Keratinocyte (primary cell): Measurements from ENCODE around the gene PCGF1. TPM values are rescaled to one million over a fixed set of nuclear protein-coding genes. Genes with fewer than 3 reads are reported as not detected.
A peak's percentile ranks its signal among the peaks of the same experiment; 100 is the strongest.

Experiments used
- DNase-seq: peaks from one replicate; pipeline ENCODE4 v3.0.0-alpha.2; 2011; ENCODE audit warnings: low read depth, missing footprints, low spot score
- FAIRE-seq: peaks from 2 replicates; lab custom pipeline; 2011; peaks lifted over from hg19 to GRCh38; lab: Jason Lieb, UNC
- H2AFZ ChIP-seq: 2 replicates; pipeline ENCODE4 v1.6.0; 2012; ENCODE audit warnings: low read length, control low read depth, inconsistent platforms; ENCODE audit not compliant: control insufficient read depth
- H3K27ac ChIP-seq: 2 replicates; pipeline ENCODE4 v1.5.1; 2011; ENCODE audit warnings: low read length; ENCODE audit not compliant: control insufficient read depth, insufficient read depth
- H3K27me3 ChIP-seq: 3 replicates; pipeline ENCODE4 v1.6.0; 2011; ENCODE audit warnings: low read length; ENCODE audit not compliant: control insufficient read depth, insufficient read depth; ENCODE audit errors: extremely low read depth
- H3K36me3 ChIP-seq, 2 experiments: 2 replicates in 1 of 2; 3 replicates in 1 of 2; pipeline ENCODE4 v1.5.1; 2011; ENCODE audit warnings: low read length in 2 of 2, mild to moderate bottlenecking in 1 of 2; ENCODE audit not compliant: control insufficient read depth in 2 of 2, insufficient read depth in 2 of 2; ENCODE audit errors: extremely low read depth in 1 of 2
- H3K4me1 ChIP-seq: 3 replicates; pipeline ENCODE4 v1.5.1; 2011; ENCODE audit warnings: low read length; ENCODE audit not compliant: control insufficient read depth, insufficient read depth; ENCODE audit errors: extremely low read depth
- H3K4me2 ChIP-seq: 3 replicates; pipeline ENCODE4 v1.6.0; 2011; ENCODE audit warnings: low read depth, low read length; ENCODE audit not compliant: control insufficient read depth, insufficient read depth; ENCODE audit errors: extremely low read depth
- H3K4me3 ChIP-seq, 3 experiments: fragments of 200-600 bp in 1 of 3; sonication (generic) in 1 of 3; 2 replicates in 2 of 3; 3 replicates in 1 of 3; pipeline ENCODE4 v1.5.1; 2011 to 2016; ENCODE audit warnings: low read length in 3 of 3, mild to moderate bottlenecking in 3 of 3, control low read depth in 2 of 3, inconsistent platforms in 1 of 3, low read depth in 1 of 3, mixed read lengths in 1 of 3, mixed run types in 1 of 3, moderate library complexity in 1 of 3; ENCODE audit not compliant: control insufficient read depth in 2 of 3, insufficient read depth in 2 of 3; ENCODE audit errors: extremely low read depth in 1 of 3
- H3K79me2 ChIP-seq: 2 replicates; pipeline ENCODE4 v1.6.0; 2012; ENCODE audit warnings: low read length; ENCODE audit not compliant: control insufficient read depth, insufficient read depth
- H3K9ac ChIP-seq: 3 replicates; pipeline ENCODE4 v1.6.0; 2011; ENCODE audit warnings: low read length; ENCODE audit not compliant: control insufficient read depth, insufficient read depth; ENCODE audit errors: extremely low read depth
- H3K9me1 ChIP-seq: 3 replicates; pipeline ENCODE4 v1.6.0; 2011; ENCODE audit warnings: low read length; ENCODE audit not compliant: control insufficient read depth, insufficient read depth; ENCODE audit errors: extremely low read depth
- H3K9me3 ChIP-seq: 2 replicates; pipeline ENCODE4 v1.5.1; 2012; ENCODE audit warnings: low read depth, low read length; ENCODE audit not compliant: control insufficient read depth
- H4K20me1 ChIP-seq: 3 replicates; pipeline ENCODE4 v1.6.0; 2011; ENCODE audit warnings: low read length; ENCODE audit not compliant: control insufficient read depth, insufficient read depth; ENCODE audit errors: extremely low read depth
- EZH2 ChIP-seq: IDR thresholded peaks from one replicate; pipeline ENCODE4 v1.6.1; 2012; ENCODE audit warnings: inconsistent platforms, mild to moderate bottlenecking, low read length, moderate library complexity
- dilution Hi-C: fragments of 300-500 bp; cut with MboI; formaldehyde crosslinking; loops from one replicate; pipeline ENCODE4 v1.7.0; 2020; ENCODE audit warnings: low sequenced_read_pairs; ENCODE audit not compliant: extremely low pct_ligation_motif_present
- polyA plus RNA-seq, 5 experiments: library from polyadenylated mRNA; depleted of rRNA in 3 of 5; stranded (reverse) in 3 of 5; stranded (forward) in 1 of 5; unstranded in 1 of 5; fragments of >200 nt; gene quantifications; 1 replicate in 1 of 5; 2 replicates in 3 of 5; 3 replicates in 1 of 5; pipeline versions ENCODE4 v1.2.1 to v1.2.3, GENCODE V29; 2011 to 2012; ENCODE audit warnings: missing spikeins in 2 of 5, low read depth in 1 of 5, low replicate concordance in 1 of 5
- TF ChIP-seq, protein P1 (sequence below), 3 experiments: IDR thresholded peaks in 1 of 3; conservative IDR thresholded peaks in 1 of 3; optimal IDR thresholded peaks in 1 of 3; 2 replicates in 2 of 3; 3 replicates in 1 of 3; pipeline versions ENCODE3 to v1.5.1; 2011; ENCODE audit warnings: low read length in 3 of 3, mild to moderate bottlenecking in 3 of 3, moderate library complexity in 2 of 3, control low read depth in 1 of 3, inconsistent platforms in 1 of 3; ENCODE audit not compliant: insufficient read depth in 2 of 3; ENCODE audit errors: extremely low read depth in 1 of 3

PCGF1 gene
- polyA plus RNA-seq, 1 donor (not counting 4 experiments of a cell fraction or from before 2014, with no cell fraction given): 29.1 TPM

DNA sequence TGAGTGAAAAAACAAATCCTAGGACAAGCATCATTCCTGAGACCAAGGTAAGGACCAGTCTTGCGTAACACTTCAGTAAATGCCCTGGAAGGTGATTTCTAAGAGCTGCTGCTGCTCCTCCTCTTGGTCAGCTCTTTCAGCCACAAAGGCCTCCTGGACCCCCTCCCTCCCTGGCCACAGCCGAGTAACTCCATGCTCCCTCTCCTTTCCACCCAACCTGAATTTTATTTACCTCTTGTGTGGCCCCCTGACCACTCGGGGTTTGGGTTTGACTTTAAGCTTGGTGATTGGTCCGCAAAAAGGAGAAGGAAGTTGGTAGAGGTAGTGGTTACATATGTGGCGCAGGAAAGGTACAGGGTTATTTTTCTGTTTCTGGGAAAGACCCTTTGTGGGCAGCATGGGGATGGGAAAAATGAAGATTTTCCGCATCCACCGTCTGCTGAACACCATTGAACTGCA is 31.4 kb upstream of the PCGF1 start:
- FAIRE-seq: no peak
- dilution Hi-C loops: no loop called here
- peaks cover 4% of the 10 kb centered on the region for H3K9me1 ChIP-seq

DNA sequence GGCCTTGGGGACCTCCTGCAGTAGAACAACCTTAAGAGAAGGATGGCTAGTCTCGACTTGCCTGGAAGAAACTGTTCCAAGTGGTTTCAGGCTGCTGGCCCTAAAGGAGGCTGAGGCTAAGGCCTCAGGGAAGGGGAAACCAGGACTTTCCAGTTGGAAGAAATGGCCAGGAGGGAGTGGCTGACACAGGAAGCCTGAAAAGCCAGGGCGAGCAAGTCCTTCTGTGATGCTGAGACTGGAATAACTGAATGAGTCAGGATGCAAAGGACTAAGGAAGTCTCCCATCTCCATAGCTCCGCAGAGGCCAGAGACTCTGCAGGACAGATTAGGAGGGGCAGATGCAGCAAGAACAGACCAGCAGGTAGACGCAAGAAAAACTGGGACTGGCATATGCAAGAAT is 29.6 kb upstream of the PCGF1 start:
- H3K4me3 ChIP-seq: no peak overlapping the region
- dilution Hi-C loops: no loop called here
- no peak overlapping the region for H3K9ac ChIP-seq
- H3K27me3 ChIP-seq: no peaks in the 10 kb centered on the region
- peaks cover 12% of the 10 kb centered on the region for H3K4me1 ChIP-seq
- peak overlapping the region; percentile 50 for H2AFZ ChIP-seq
- H3K9me1 ChIP-seq: peaks cover 4% of the 10 kb centered on the region
- peak; percentile 84 for FAIRE-seq
- no peaks in the 10 kb centered on the region for H3K79me2 ChIP-seq
- DNase-seq: peak; percentile 67
- TF ChIP-seq, protein P1, sequence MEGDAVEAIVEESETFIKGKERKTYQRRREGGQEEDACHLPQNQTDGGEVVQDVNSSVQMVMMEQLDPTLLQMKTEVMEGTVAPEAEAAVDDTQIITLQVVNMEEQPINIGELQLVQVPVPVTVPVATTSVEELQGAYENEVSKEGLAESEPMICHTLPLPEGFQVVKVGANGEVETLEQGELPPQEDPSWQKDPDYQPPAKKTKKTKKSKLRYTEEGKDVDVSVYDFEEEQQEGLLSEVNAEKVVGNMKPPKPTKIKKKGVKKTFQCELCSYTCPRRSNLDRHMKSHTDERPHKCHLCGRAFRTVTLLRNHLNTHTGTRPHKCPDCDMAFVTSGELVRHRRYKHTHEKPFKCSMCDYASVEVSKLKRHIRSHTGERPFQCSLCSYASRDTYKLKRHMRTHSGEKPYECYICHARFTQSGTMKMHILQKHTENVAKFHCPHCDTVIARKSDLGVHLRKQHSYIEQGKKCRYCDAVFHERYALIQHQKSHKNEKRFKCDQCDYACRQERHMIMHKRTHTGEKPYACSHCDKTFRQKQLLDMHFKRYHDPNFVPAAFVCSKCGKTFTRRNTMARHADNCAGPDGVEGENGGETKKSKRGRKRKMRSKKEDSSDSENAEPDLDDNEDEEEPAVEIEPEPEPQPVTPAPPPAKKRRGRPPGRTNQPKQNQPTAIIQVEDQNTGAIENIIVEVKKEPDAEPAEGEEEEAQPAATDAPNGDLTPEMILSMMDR (optimal IDR thresholded peaks at IDR 0.05 in 1 of 3, IDR thresholded peaks at IDR 0.05 in 1 of 3, conservative IDR thresholded peaks at IDR 0.05 in 1 of 3; ENCODE audit: extremely low read depth in 1 of 3, insufficient read depth in 2 of 3, low read length in 3 of 3): no peak
- TF ChIP-seq EZH2: no peak
- H4K20me1 ChIP-seq: no peaks in the 10 kb centered on the region
- no peak overlapping the region for H3K27ac ChIP-seq
- peak overlapping the region; percentile 47 for H3K4me2 ChIP-seq
- H3K9me3 ChIP-seq: no peaks in the 10 kb centered on the region
- peaks cover 0 to 8% of the 10 kb centered on the region in 2 experiments for H3K36me3 ChIP-seq

More for the DNA sequence above, 31.4 kb upstream of the PCGF1 start:
- no peak for DNase-seq
- H3K9me3 ChIP-seq: no peaks in the 10 kb centered on the region
- no peak overlapping the region for H3K9ac ChIP-seq
- H3K27me3 ChIP-seq: no peaks in the 10 kb centered on the region
- H3K4me1 ChIP-seq: peaks cover 12% of the 10 kb centered on the region
- no peaks in the 10 kb centered on the region for H3K79me2 ChIP-seq
- H3K4me3 ChIP-seq: no peak overlapping the region
- H3K4me2 ChIP-seq: no peak overlapping the region
- H4K20me1 ChIP-seq: no peaks in the 10 kb centered on the region
- H2AFZ ChIP-seq: no peak overlapping the region
- no peak overlapping the region for H3K27ac ChIP-seq
- no peaks in the 10 kb centered on the region for H3K36me3 ChIP-seq
- TF ChIP-seq EZH2: no peak
- TF ChIP-seq, protein P1 (optimal IDR thresholded peaks at IDR 0.05 in 1 of 3, IDR thresholded peaks at IDR 0.05 in 1 of 3, conservative IDR thresholded peaks at IDR 0.05 in 1 of 3; ENCODE audit: extremely low read depth in 1 of 3, insufficient read depth in 2 of 3, low read length in 3 of 3): no peak
